ENCODE measurements around the gene CACYBP. TPM values are rescaled to one million over a fixed set of nuclear protein-coding genes. Genes with fewer than 3 reads are reported as not detected.

Gene CACYBP
- polyA plus RNA-seq (2011; rRNA removed) (95.8 and 151 TPM in 2 replicates), polyA plus RNA-seq (2017; fragmentation: RNase III; extraction: RNeasy Plus Mini Kit Qiagen cat#74134 plus additional on column Dnase treatment) (249 to 297 TPM (median 253 TPM) in 3 replicates), polyA minus RNA-seq (2011; rRNA and poly(A)+ RNA removed) (7.4 and 9.1 TPM in 2 replicates)
- 77.3 and 102 TPM in 2 replicates for polyA plus RNA-seq (2012; cell fraction: cytosol; rRNA removed)
- polyA plus RNA-seq (2012; cell fraction: nucleus; rRNA removed): 37.0 and 63.1 TPM in 2 replicates

- CTCF ChIA-PET: interaction anchor here (0.6 to 2.4 kb wide), 8 partner anchors 11 to 230 kb away, joined by 3 to 11 read pairs (median 4); no protein-coding TSS in a partner anchor
- H3K27ac ChIP-seq: peak within 1 kb of the TSS; percentile 95 to 98
These were observed at the start of gene CACYBP for GRCh38 chr1:174999936-175000696. Gene CACYBP, plus strand, starts transcription at chr1:174999947. Its CDS starts 234 bp downstream, at chr1:175000181.

GRCh38 chr1:174953285-174954072 is 46.3 kb upstream of the CACYBP start:
- POLR2A ChIA-PET: no interaction called here
- TF ChIP-seq GATA3 (IDR thresholded peaks at IDR 0.05; ENCODE audit: borderline replicate concordance) (no peak), EHMT2 (IDR thresholded peaks at IDR 0.05; ENCODE audit: low read depth) (no peak), ESRRA (IDR thresholded peaks at IDR 0.05; ENCODE audit: borderline replicate concordance, low read length) (no peak), HDAC2 (IDR thresholded peaks at IDR 0.05) (no peak), CBX8 (IDR thresholded peaks at IDR 0.05) (no peak), RFX5 (IDR thresholded peaks at IDR 0.05) (no peak), NFE2L2 (conservative IDR thresholded peaks at IDR 0.05; ENCODE audit: low read length) (no peak), BCL3 (IDR thresholded peaks at IDR 0.05) (no peak), CTCF (IDR thresholded peaks at IDR 0.05) (no peak), RNF2 (IDR thresholded peaks at IDR 0.05; ENCODE audit: borderline replicate concordance, low read depth) (no peak), ELK1 (IDR thresholded peaks at IDR 0.05; ENCODE audit: low read depth, low read length) (no peak), MAFK (IDR thresholded peaks at IDR 0.05; ENCODE audit: partially characterized antibody) (no peak)

More at GRCh38 chr1:174999936-175000696, at the start of gene CACYBP:
- POLR2A ChIA-PET: interaction anchor here (0.6 to 4.5 kb wide), 19 partner anchors 11 to 1132 kb away, joined by 3 to 75 read pairs (median 5); partner anchors contain the start of genes GAS5, MRPS14 and ZBTB37
- peak; percentile 95 for TF ChIP-seq POLR2A (IDR thresholded peaks at IDR 0.05; ENCODE audit: low read length)
- no peak for TF ChIP-seq PBX3 (IDR thresholded peaks at IDR 0.05)
- TF ChIP-seq E2F6 (IDR thresholded peaks at IDR 0.05; ENCODE audit: borderline replicate concordance, low read depth): peak; percentile 95
- TF ChIP-seq MAX (IDR thresholded peaks at IDR 0.05): peak; percentile 97
- no peak for TF ChIP-seq ESRRA (IDR thresholded peaks at IDR 0.05; ENCODE audit: borderline replicate concordance, low read length)
- TF ChIP-seq MYC (IDR thresholded peaks at IDR 0.05; ENCODE audit: borderline replicate concordance, low read length): no peak
- peak; percentile 49; the same call in 2 of the 3 replicates for TF ChIP-seq BCL3 (IDR thresholded peaks at IDR 0.05)
- TF ChIP-seq PHF8 (IDR thresholded peaks at IDR 0.05; ENCODE audit: borderline replicate concordance, low read depth): peak; percentile 58
- TF ChIP-seq BHLHE40 (IDR thresholded peaks at IDR 0.05; ENCODE audit: low read depth, low read length): peak; percentile 75
- peak within 1 kb of the TSS; percentile 90 for H3K4me3 ChIP-seq
- FAIRE-seq: no peak
- peaks cover 37% of the 10 kb centered on the region for H3K4me1 ChIP-seq
- peak; percentile 21 to 25 for DNase-seq (ENCODE audit: low read depth in 1 of 2, low spot score in 1 of 2)
- 1% methylated on average over 41 of the region's 71 CpGs for WGBS (ENCODE audit: missing lambda C conversion rate)
- H3K9me3 ChIP-seq: no peaks in the 10 kb centered on the region
- H3K4me2 ChIP-seq: peak within 1 kb of the TSS; percentile 89
- peak; percentile 80 to 87 for ATAC-seq

More at GRCh38 chr1:174953285-174954072, 46.3 kb upstream of the CACYBP start:
- Histone ChIP-seq H3K4me2 (peak overlapping the region; percentile 54), H3K27ac (no peak overlapping the region), H3K9me3 (no peaks in the 10 kb centered on the region), H3K4me1 (peaks cover 17% of the 10 kb centered on the region; the same call in 2 of the 3 replicates), H3K4me3 (no peak overlapping the region)
- WGBS (ENCODE audit: missing lambda C conversion rate): 47% methylated on average over 11 of the region's 11 CpGs
- DNase-seq (ENCODE audit: low read depth in 1 of 2, low spot score in 1 of 2) (peak in 1 of 2 experiments; percentile 21), FAIRE-seq (no peak), ATAC-seq (peak in 1 of 2 experiments; percentile 43; a peak in 2 of 6 replicates)
- CTCF ChIA-PET: no interaction called here

All from A549 (cell line).